Lower leg skin (tissue), 4 donors: ENCODE data around the gene DSG2. TPM values are rescaled to one million over a fixed set of nuclear protein-coding genes. Genes with fewer than 3 reads are reported as not detected.

Source experiments
- DNase-seq, 2 donors: peaks; one replicate each; pipeline ENCODE4 v3.0.0-alpha.2; 2019; ENCODE audit warnings: low spot score in 2 of 2
- H3K4me3 ChIP-seq: fragments of 200-600 bp; sonication (generic); 2 replicates; pipeline ENCODE4 v1.5.1; 2017; ENCODE audit warnings: mild to moderate bottlenecking, low read depth; ENCODE audit not compliant: poor library complexity, severe bottlenecking
- CTCF ChIP-seq, 3 donors: fragments of 450-650 bp; IDR thresholded peaks; one replicate each; pipeline ENCODE4 v1.5.1; 2016; ENCODE audit warnings: antibody characterized with exemption in 3 of 3, mild to moderate bottlenecking in 3 of 3, moderate library complexity in 2 of 3
- POLR2A ChIP-seq, 2 donors: fragments of 450-650 bp; IDR thresholded peaks; one replicate each; pipeline ENCODE4 v1.6.1; 2016 to 2017; ENCODE audit warnings: antibody characterized with exemption in 2 of 2, mild to moderate bottlenecking in 1 of 2, moderate library complexity in 1 of 2
- WGBS, 2 donors: methylation state at CpG; one replicate each; pipeline ENCODE4 v1.1.5; 2018; 5-methylcytosine and 5-hydroxymethylcytosine counted together
- intact Hi-C: fragments of 100-400 bp; cut with DNase I; formaldehyde crosslinking; loops from one replicate; pipeline ENCODE4 v1.15.0; 2023; ENCODE audit warnings: low total_unique reads
- total RNA-seq, 4 donors: library from RNA; depleted of rRNA; stranded (reverse); fragments of >200 nt; gene quantifications; one replicate each; pipeline ENCODE4 v1.1.0, GENCODE V29; 2016

The DSG2 gene
- total RNA-seq, 4 donors from 2014 or later: 11.0 to 28.0 (median 19.2) TPM

GRCh38 chr18:31489311-31489710 lies 8.7 kb upstream of the DSG2 start:
- 65 to 92% methylated on average over 1 of the region's 1 CpG for WGBS, 2 donors
- no peak overlapping the region for H3K4me3 ChIP-seq
- no peak for DNase-seq
- TF ChIP-seq CTCF (IDR thresholded peaks at IDR 0.05) (no peak), POLR2A (IDR thresholded peaks at IDR 0.05) (no peak)
- intact Hi-C loops: no loop called here

DNA sequence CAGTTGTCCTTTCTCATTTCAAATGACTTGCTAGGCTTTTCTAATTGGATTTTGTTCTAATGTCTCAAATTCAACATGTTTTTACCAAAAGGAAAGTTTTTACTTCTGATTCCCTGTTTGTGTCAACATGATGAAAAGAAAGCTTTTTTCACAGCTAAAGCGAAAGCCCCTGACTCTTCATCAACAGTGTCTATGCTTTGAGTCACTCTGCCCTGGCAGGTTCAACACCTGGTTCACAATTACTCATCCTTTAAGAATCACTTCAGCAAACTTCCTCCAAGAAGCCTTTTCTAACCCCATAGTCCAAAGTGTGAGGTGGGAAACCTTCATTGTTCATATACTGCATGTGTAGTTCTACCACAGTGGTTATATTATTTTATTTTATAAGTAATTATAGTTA lies 7.6 kb upstream of the DSG2 start:
- no peak for DNase-seq
- no peak for TF ChIP-seq CTCF (IDR thresholded peaks at IDR 0.05)
- TF ChIP-seq POLR2A (IDR thresholded peaks at IDR 0.05): no peak
- intact Hi-C loops: no loop called here
- WGBS, 2 donors: 51 to 54% methylated on average over 1 of the region's 1 CpG
- H3K4me3 ChIP-seq: no peak overlapping the region

DNA sequence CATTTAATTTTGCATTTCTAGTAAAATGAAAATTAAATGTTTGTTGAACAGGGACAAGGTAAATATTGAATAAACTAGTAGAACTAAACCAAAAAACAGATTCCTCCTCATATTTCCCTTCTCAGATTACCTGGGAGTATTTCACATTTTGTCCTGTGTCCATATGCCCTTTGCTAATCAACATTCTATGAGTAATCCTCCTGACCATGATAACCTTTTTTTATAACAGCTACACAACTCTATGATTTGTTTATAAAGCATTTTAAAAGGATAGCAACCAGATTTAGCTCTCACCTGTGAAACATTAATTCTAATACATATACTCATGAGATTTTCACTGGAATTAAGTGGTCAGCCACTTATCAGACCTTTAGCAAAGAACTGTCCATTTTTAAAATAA lies 7.1 kb upstream of the DSG2 start:
- DNase-seq: no peak
- intact Hi-C loops: no loop called here
- no peak overlapping the region for H3K4me3 ChIP-seq
- no peak for TF ChIP-seq POLR2A (IDR thresholded peaks at IDR 0.05)

DNA sequence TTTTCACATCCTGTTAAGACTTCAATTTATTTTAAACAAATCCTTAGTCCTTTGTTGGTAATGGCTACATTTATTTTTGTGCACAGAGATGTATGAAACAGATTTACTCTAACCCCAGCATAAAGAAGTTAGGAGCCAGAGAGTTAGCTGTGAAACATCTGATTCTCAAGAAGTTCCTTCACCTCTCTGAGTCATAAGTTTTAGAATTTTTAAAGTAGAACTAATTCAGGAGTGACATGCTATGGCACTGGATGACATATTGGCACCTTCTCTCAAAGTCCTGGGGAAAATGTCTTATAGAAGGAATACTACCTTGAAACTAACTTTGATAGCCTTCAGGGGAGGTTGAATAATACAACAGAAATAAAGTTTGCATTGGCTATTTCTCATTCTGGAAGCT lies 6.4 kb upstream of the DSG2 start:
- TF ChIP-seq POLR2A (IDR thresholded peaks at IDR 0.05) (no peak), CTCF (IDR thresholded peaks at IDR 0.05) (no peak)
- no peak for DNase-seq
- no peak overlapping the region for H3K4me3 ChIP-seq
- intact Hi-C loops: no loop called here

DNA sequence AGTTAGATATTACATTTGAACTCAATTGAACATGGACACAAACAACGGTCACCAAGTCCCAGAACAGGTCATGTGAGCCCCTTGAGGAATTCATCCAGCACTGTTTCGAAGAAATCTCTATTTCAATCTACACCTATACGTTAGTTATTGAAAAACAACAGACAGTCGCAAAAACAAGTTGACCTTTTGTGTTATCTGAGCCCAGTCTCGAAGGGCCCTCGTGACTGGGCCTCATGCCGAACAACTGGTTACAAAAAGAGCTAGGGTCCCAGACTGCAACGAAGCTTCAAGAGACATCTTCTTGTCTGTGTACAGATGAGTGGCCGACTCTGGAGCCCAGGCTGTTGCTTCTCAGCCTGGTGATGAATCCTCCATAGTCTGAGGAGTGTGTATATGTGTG lies 5.3 kb upstream of the DSG2 start:
- intact Hi-C loops: no loop called here
- no peak overlapping the region for H3K4me3 ChIP-seq
- no peak for TF ChIP-seq CTCF (IDR thresholded peaks at IDR 0.05)
- TF ChIP-seq POLR2A (IDR thresholded peaks at IDR 0.05): no peak
- WGBS, 2 donors: 93 to 95% methylated on average over 9 of the region's 9 CpGs
- DNase-seq: no peak

- TF ChIP-seq POLR2A (IDR thresholded peaks at IDR 0.05) (no peak), CTCF (IDR thresholded peaks at IDR 0.05) (no peak)
- DNase-seq: no peak
- H3K4me3 ChIP-seq: no peak overlapping the region
- WGBS, 2 donors: 78 to 82% methylated on average over 7 of the region's 7 CpGs
- intact Hi-C loops: no loop called here
Measured at GRCh38 chr18:31493171-31493570, 4.8 kb upstream of the DSG2 start.
